RCC 7860 (cell line): ENCODE data around the gene TANK.
A peak's percentile ranks its signal among the peaks of the same experiment; 100 is the strongest.

ENCODE experiments used
- DNase-seq: peaks from one replicate; pipeline ENCODE4 v3.0.0-alpha.2; 2015; ENCODE audit warnings: low spot score
- FAIRE-seq: peaks from 2 replicates; lab custom pipeline; 2012; peaks lifted over from hg19 to GRCh38; lab: Jason Lieb, UNC

The TANK gene, protein sequence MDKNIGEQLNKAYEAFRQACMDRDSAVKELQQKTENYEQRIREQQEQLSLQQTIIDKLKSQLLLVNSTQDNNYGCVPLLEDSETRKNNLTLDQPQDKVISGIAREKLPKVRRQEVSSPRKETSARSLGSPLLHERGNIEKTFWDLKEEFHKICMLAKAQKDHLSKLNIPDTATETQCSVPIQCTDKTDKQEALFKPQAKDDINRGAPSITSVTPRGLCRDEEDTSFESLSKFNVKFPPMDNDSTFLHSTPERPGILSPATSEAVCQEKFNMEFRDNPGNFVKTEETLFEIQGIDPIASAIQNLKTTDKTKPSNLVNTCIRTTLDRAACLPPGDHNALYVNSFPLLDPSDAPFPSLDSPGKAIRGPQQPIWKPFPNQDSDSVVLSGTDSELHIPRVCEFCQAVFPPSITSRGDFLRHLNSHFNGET

DNA sequence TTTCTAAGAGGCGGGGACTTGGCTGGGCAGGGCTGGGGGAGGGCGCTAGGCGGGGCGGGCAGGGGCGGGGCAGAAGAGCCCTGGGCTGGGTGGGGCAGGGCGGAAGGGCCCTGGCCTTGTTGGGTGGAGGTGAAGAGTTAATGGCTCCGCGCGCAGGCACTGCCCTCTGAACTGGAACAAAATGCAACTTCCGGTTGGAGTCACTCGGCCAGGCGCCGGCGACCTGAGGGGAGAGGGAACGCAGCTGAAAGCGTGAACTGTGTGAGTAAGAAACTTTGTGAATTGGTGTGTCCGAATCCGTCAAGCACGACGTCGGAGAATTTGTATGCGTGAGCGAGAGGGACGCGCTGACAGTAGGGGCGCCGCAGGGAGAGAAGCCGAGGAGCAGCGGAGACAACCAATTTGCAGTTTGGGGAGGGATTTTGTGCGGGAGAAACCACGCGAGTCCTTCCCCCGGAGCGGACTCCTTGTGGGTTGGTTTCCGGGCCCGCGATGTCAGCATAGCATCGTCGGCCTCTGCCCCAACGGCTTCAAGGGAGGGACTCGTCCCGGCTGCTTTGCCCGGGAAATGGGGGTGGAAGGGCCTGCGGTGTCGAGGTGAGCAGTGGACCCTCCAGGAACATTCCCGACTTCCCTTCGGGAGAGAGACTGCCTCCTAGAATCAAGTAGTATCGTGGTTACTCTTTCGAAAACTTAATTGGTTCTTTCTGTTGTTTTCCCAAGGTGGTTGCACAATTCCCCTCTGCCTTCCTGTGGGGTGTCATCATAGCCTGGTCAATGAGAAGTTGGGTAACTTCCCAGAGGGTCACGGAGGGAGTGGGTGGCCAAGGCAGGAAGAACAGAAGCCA, at the start of gene TANK:
TSS of gene TANK (plus strand) at position 203 of the 848 bp plus-strand sequence. CDS start 19,235 bp downstream, outside the sequence.
- FAIRE-seq: peak; percentile 81
- DNase-seq: peak; percentile 93

DNA sequence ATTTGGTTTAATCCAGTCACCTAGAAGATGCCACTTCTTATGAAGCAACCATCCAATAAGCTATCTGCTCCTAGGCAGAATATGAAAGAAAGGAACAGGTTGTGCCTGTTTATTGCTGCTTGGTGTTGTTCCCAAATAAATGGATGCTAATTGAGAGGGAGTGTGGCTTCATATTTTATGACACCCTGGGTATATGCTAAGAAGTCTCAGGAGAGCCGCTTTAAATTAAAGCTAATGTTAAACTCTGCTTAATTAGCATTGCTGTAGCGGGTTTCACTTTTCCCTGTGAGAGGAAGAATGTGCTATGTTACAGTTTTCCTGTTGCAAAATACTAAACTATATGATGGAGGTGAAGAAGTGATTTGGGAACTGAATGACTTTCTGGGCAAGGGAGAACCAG, 48.7 kb upstream of the TANK start:
- DNase-seq (no peak), FAIRE-seq (no peak)

DNA sequence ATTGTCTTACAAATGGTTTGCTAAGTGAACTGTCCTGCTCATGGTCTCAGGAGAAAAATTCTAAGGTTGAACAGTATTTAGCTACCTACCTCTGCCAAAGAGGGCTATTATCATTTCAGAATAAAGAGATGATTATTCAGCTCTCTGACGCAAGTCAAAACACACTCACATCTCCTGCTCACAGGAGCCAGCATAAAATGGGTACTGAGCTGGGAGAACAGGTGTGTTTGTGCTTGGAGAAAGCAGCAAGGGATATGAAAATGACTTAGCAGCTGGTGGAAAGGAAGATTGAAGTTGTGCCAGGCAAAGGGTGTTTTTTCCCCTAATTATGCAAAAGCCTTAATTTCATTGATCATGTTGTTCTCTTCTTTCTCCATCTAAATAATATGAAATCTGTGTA, 47.3 kb upstream of the TANK start:
- FAIRE-seq (no peak), DNase-seq (no peak)

DNA sequence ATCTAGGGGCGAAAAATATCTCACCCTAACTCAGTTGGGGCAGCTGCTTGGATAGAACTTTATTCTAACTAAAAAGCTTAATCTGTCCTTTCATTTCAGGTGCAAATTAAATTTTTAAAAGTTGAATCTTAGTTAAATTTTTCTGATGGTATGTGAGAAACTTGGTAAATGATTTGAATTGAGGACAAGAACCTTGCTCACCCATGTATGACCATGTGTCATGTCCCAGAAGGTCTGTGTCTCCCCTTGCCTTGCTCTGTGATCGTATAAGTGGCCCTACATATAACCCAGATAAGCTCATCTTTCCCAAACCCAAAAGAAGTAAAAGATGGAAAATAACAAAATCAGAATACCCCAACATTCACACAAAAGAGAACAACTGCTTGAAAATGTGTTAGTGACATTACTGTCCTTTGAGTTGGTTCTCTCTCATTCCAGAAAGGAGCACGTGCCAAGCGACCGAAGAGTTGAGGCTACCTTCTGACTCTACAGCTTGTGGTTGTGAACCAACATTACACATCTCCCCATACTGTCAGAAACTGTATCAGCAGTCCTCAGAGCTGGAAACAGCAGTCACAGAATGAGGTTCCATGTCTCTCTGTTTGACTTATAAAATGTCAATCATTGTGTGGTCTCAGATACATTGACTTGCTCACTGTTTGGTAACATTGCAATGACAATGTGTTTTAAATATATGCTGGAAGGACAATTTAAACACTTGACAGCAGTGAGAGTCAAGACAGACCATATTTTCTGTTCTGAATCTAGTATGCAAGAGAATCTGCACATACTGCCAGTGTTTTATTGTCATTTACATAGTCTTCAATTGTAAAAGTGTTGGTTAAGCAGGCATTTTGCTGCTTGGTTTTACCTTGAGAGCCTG, 46.3 kb upstream of the TANK start:
- DNase-seq: no peak
- no peak for FAIRE-seq

DNA sequence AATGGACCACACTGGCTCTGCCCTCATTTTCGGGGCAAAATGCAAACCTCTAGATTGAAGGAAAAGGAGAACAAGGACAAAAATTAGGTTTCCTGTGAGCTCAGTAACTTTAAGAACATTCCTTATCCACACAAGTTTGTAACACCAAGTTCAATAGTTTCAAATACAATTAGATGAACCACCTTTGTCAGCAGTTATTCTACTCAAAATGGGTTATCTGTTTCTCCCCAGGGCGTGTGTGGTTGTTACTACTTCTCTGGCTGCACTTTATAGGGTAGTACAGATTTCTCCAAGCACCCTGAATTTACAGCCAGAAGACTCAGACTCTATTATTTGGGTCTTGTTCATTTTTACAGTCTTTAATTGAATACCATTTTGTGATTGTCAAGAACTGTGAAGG, 45.0 kb upstream of the TANK start:
- FAIRE-seq (no peak), DNase-seq (no peak)

DNA sequence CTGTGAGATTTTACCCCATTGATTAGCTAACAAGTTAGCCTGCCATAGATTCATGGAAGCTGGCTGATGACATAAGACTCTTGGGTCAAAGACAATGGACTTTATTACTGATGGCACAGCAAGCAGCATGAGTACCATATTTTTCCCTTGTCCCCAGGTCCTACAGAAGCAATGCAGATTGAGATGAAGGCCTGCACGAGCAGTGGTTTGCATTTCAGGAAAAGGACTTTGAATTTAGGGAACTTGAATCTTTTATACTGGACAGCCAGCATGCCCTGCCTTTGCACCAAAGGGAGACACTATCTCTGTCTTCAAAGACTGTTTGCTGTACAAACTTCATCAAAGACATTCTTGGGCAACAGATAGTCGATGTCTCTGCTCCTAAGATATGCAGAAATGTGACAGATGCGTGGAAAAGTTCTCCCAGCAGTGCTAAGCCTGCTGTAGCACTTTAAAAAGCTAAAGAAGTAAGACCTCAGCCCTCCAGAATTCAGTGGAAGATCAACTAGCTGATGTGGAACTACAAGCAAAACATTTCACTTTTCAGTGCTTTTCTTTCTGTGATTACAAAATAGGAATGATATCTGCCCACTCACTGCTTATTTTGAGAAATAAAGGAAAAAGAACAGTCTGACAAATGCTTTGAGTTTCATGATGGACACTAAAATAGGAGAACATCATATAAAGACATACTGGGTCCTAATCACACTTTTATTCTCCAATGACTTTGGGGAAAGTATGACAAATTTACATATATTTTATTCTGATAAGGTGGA, 44.4 kb upstream of the TANK start:
- FAIRE-seq: no peak

DNA sequence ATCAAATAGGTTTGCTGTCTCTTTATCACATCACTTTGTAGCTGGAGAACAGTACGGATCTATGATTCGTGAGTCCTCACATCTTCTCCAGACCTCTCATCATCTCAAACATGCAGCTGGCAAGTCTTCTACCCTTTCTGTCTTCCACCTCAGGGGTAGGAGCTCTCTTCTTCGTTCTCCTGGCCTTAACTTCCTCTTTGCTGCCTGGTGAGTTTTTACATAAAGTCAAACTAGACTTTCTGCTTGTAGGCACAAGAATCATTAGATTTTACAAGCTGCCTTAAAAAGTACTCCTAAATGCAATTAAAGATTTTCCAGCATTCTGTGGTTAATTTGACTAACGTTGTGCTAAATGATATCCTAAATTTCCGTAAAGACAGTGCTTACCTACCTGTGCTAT, 43.7 kb upstream of the TANK start:
- FAIRE-seq (no peak), DNase-seq (no peak)

More for the DNA sequence above, 44.4 kb upstream of the TANK start:
- DNase-seq: no peak

DNA sequence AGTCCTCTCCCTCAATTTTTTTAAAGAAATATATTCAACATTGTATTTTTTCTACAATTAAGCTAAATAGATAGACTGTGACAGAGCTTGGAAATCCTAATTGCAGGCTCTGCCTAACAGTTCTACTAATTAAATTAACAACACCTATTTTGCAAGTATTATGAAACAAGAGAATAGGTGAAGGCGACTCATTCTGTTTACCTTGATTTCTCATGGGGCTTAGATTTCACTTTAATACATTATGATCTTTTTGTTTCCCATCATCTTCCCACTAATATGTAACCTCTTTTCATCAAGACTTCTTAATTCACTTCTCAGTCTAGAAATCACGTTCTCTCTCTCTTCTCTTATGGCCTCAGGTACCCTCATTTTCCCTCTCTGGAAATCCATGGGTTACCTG, 42.7 kb upstream of the TANK start:
- FAIRE-seq: no peak
- DNase-seq: no peak

DNA sequence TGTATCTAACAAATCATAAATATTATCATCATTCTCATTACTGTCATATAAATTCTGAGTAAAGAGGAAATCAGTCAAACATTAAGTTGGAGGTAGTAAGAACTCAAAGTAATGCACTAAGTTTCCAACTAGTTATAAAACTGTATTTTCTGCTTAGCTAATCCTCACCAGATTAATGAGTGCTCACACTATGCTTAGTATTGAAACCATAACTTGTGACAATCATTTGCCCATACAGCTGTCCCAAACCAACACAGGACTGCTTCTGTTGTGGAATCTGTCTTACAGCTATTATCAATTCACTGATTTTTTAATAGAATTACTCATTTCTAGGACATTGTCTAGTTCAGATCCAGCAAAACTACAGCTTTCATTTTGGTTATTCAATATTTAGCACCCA, 41.5 kb upstream of the TANK start:
- FAIRE-seq (no peak), DNase-seq (no peak)

DNA sequence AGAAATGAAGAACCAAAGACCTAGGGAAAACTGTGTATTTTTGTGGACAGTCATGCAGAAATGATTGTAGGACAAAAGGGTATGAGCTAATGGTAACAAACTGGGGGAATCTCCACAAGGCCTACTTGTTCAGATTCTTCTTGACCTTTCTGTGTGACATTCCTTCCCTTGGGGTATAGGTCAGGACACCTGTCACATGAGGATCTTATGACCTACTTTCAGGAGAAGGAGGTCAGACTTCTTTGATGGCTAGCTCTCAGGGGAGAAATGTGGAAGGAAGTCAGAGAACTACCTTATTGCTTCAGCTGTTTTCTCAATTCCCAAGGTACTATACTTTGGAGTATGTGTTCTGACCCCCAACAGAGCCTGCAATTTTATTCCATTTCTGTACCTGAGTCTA, 40.7 kb upstream of the TANK start:
- DNase-seq (no peak), FAIRE-seq (no peak)

DNA sequence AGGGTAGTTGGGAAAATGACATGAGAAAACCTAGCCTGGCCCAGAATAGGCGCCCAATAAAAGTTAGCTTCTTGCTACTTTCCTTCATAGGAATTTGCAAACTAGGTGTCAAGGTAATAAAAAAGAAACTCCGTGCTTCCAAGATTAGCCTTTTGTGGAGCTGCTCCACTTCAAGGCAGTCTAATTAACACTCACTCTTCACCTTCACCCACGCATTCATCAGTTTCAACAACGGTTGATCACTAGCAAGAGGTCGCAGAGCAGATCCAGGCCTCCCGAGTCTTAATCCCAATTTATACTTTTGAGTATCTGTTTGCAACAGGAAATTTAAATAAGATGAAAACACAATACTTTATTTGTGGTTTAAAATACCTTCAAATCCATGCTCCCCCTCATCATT, 39.5 kb upstream of the TANK start:
- DNase-seq: no peak
- no peak for FAIRE-seq

DNA sequence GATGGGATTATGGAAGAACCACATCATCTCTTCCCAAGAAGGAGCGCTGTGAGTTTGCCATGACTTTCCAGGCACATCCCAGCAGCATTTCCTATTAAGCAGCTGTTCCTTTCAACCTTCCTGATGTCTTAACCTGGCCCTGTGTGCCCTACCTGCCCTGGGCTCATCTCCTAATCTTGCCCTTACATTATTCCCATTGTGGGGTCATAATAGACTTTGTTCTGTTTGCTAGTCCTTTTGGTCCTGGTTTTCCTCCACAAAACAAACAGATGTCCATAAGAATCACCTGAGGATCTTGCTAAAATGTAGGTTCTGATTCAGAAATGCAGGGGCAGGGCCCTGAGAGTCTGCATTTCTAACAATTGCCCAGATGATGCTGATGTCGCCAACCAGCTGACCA, 38.6 kb upstream of the TANK start:
- FAIRE-seq (no peak), DNase-seq (no peak)

DNA sequence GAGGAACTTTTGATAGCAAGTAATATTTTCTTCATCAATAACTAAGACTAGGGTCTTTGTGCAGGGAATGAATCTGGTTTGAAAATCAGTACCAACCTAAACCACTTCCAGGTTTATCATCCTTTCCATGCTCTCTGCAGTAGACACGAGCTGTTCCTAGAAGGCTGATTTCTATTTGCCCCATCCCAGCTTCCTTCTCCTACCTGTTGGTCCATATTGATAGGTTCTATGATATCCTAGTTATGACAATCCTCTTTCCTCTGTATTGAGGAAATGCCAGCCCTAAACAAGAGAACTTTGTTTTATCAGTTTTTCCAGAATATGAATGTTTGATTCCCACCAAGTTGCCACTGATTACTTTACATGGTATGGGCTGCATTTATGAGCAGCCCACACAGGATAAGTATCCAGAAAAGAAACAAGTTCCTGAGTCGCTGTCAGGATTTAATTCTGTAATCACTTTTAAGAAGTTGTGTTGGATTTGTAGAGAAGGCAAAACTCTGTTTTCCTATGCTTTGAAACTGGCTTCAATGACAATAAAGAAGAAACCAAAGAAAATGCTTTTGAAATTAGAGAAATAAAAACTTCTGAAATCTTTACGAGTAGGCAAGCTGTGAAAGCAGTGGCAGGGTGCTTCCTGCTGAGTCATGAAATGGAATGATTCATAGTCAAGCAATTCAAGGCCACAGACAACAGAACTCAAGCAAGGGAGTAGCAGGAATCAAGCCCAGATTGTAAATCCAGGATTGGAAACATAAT, 37.3 kb upstream of the TANK start:
- DNase-seq (peak; percentile 85), FAIRE-seq (peak; percentile 91)

DNA sequence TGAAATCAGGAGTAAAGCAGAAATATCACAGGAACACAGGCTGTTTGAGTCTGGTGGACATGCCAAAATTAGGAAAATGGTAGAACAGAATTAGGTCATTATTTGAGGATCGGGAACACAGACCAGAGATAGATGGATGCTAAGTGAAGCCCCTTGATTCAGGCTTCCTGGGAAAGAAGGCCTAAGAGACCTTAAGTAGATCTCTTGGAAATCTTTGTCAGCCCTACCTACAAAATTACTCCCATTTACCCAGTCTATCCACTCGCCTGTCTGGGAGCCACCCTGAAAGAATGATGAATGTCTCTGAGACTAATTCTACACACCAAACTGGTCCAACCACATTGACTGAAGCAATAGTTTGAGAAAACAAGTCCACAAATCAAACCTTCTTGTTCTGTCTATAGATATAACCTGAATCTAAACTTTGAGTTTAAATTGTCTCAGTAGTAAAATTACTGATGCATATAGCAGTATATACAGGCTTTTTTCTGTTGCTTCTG, 36.6 kb upstream of the TANK start:
- no peak for DNase-seq
- FAIRE-seq: no peak

DNA sequence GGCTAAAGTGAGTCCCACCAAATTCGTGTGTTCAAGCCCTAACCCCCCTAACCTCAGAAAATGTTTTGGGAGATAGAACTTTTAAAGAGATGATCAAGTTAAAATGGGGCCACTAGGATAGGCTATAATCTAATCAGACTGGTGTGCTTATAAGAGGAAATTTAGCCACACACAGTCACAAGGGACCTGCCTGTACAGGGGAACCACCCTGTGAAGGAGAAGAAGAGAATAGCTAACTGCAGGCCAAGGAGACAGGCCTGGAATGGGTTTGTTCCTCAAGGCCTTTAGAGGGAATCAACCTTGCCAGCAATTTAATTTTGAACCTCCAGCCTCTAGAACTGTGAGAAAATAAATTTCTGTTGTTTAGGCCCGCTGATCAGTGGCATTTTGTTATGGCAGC, 36.0 kb upstream of the TANK start:
- no peak for DNase-seq
- FAIRE-seq: no peak

DNA sequence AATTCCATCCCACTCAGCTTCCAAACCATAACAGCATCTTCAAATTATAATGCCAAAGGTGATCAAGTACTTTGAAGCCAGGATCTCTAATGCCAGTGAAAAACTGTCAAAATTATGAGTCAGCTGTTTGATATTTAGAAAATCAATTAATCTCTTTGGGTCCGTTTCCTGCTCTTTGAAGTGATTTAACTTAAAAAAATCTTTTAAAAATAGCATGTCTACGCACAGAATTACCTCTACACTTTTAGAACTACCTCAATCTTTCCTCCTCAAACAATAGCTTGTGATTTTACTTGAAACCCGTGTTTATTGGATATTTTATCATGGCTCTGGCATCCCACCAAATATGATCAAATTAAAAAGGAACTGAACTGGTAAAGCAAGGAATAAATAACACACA, 31.3 kb upstream of the TANK start:
- DNase-seq (no peak), FAIRE-seq (no peak)

DNA sequence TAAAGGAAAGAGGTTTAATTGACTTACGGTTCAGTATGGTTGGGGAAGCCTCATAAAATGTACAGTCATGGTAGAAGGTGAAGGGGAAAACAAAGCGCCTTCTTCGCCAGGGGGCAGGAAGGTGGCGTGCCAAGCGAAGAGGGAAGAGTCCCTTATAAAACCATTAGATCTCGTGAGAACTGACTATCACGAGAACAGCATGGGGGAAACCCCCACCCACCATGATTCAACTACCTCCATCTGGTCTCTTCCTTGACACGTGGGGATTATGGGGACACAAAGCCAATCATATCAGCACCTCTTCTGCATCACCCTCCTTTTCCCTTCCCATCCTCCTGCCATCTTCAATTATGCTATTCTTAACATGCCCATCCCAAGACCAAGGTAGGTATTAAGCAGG, 29.9 kb upstream of the TANK start:
- DNase-seq (no peak), FAIRE-seq (no peak)

DNA sequence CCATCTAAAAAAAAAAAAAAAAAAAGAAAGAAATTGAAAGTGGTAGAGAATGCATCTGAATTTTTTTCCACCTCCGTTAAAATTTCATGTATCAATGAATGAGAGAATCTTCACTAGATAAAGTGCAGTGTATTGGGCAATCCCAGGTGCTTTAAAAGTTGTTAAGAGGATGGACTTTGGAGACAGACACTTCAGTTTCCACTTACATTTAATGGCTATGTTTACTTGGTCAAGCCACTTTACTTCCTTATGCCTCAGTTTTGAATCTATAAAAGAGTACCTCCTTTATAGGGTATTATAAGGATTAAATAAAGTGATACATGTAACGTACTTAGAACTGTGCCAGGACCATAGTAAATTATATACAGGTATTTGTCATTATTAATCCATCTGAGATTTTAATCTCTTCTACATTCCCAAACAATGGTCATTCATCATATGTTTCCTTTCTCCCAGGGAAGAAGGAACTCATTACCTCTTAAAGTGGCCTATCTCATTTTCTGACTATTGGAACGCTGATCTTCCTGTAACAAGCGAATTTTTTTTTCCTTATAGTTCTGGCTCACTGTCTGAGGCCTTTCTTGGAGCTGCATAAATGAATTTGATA, 29.1 kb upstream of the TANK start:
- FAIRE-seq (no peak), DNase-seq (no peak)

DNA sequence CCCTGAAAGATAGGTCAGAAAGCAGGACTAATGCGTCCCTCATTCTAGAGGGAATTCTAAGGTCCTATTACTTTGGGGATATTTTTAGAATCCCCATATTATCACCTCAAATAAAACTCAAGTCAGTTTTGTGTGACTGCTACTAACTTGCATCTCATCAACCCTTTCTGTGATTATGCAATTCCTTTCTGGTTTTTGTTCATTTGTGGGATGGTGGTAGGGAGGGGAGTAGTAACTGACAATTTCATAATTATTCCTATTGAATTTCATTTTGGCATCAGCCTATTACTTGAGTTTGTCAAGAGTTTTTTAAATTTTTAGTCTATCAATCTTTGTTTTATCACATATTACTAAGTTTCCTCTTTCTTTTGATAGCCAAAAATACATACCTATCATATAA, 28.4 kb upstream of the TANK start:
- no peak for DNase-seq
- FAIRE-seq: no peak
